HG03025 (cell line): ENCODE data around the gene C1QTNF6.

ENCODE experiments used
- ATAC-seq: cut with Tn5 transposase; IDR thresholded peaks from one replicate; pipeline ENCODE4 v1.9.1; 2021; ENCODE audit warnings: mild to moderate bottlenecking, moderate library complexity; ENCODE audit not compliant: unreplicated experiment, low FRiP score

C1QTNF6 gene

DNA sequence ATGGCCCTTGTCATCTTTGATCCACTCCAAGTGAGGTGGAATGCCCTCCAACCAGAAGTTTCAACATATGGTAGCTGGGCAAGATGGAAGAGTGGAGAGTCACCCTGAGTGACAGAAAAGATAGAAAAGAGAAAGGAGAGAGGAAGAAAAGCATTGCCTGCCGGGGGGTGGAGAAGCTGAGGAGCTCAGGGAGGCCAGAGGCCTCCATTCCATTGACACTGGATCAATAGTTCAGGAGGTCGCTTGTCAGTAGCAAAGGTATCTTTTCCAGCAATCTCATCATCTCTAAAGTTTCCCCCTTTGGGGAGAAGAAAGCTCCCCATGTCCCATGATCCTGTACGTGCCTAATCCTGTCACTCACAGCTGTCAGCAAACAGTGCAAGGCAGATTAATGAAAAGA, 6.7 kb upstream of the C1QTNF6 start:
- no peak for ATAC-seq

DNA sequence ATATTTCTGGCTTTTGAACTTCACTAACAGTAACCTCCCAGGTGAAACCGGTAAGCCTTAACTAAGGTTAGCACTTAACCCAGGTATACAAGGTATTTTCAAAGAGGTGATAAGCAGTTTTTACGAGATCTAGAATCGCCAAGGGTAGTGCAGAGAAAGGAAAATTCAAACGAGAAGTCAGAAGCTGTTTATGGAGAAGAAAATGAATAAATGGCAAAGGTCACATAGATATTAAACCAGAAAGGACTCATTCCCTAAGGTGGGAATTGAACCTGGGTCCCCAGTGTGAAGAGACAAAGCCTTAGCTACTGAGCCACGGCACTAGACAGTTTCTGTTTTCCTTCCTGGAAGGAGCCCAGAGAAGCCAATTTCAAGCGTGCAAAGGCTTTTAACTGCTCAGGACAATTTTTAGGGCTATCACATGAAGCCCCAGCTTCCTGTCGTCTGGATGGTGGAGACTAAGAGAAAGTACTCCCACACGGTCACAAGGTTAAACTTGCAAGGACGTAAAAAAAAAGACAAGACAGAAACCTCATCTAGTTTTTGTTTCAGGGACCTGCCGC, 5.7 kb upstream of the C1QTNF6 start:
- no peak for ATAC-seq

DNA sequence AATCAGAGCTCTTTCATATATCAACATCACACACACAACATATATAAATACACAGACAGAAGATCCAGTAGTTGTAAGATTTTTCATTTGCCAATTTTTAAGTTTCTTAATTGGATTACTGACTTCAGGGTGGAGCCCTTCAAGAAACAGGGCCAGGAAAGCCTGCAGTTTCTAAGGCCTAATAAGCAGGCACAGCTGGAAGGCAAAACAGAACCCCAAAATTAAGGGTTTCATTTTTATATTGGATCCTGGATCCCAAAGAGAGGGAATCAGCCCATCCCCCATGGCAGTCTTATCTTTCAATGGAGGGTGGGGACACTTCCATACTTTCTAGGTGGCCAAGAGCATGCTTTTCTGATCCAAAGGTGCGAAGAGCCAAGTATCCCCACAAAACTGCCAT, 4.7 kb upstream of the C1QTNF6 start:
- no peak for ATAC-seq

- no peak for ATAC-seq
Measured at GRCh38 chr22:37192204-37192603, 4.2 kb upstream of the C1QTNF6 start.

DNA sequence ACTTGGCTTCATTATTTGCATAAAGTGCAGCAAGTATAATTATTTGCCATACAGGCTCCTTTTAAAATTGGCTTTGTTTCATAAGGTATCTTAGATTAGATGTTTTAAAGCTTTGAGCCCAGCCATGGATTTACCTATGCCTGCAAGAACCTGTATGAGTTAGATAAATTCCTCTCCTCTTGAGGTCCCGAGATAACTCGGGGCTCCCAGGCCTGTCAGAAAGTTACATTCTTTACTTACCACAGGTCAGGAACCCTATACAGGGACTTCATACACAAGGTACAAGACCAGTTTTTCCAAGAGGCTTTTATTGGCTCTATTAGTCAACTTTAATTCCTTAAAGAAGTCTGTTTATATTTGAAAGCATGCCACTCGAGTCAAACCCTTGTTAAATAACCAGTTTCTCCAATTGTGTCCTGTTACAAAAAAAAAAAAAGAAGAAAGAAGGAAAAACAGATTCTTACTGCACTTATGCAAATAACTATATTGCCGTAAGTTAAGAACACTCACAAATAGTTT, 2.3 kb upstream of the C1QTNF6 start:
- ATAC-seq = no peak

- no peak for ATAC-seq
Measured at GRCh38 chr22:37188901-37189466, 937 bp upstream of the C1QTNF6 start.

DNA sequence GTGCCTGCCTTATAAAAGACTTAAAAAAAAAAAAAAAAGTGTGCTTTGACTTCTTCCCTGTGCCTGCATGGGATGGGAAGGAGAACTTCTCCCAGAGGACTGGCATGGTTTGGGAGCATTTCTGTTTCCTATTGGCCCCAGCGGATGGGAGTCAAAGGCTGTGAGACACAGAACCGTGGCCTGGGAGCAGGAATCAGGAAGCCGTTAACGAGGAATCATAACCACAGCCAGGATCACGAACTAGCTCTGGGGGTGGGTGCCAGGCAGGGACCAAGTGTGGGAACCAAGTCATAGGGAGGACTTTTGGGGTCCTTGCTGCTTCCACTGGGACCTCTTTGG, 526 bp downstream of the C1QTNF6 start:
- no peak for ATAC-seq

DNA sequence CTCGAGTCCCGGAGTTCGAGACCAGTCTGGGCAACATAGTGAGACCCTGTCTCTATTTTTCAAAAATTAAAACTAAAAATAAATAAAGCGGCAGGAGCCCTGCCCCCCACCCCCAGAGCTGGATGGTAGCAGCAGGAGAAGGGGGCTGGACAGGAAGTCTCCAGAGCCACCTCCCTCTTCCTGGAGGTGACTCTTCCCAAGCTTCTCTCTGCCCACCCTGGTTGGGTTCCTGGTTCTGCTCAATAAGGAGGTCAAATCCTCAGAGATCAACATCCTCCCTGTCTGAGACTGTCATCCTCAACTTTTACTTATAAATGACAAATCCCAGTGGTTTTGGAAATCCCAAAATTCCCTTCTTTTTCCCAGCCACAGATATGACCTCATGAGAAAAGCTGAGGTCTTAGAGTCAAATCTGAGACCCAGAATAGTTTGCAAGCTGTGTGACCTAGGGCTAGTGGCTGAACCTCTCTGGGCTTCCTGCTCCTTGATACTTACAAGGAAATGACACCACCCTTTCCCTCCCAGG, 987 bp downstream of the C1QTNF6 start:
- no peak for ATAC-seq

DNA sequence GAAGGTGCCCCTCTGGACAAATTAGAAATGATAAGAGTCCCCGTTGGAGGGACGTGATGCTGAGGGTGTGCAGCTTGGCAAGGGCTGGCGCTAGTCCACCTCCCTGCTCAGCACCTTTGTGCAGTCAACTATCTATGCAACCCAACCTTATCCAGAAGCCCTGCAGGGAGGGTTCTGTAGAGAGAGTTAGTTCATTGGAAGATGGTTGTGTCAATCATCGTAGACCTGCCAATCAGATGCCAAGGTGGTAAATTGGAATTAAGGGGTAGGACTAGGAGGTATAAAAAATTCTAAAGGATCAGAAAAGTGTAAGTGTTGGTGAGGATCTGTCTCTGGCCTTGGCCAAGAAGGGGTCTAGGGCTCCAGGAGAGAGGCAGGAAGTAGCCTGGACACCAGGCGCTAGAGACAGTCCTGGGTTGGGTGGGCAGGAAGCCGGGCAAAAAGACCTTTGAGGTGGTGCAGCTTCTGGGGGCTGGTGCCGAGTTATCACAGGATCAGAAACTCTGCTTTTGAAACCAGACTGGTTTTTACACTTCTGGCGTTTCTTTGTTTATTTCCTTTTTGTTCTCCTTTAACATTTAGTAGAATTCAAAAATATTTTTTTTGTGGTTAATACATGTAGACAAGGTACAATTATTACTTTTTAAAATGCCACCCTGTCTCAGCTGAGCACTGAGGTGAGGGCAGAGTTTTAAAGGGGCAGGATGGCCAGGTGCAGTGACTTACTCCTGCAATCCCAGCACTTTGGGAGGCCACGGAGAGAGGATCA, 1.6 kb downstream of the C1QTNF6 start:
- no peak for ATAC-seq

GRCh38 chr22:37185646-37186227, 2.3 kb downstream of the C1QTNF6 start:
- no peak for ATAC-seq

DNA sequence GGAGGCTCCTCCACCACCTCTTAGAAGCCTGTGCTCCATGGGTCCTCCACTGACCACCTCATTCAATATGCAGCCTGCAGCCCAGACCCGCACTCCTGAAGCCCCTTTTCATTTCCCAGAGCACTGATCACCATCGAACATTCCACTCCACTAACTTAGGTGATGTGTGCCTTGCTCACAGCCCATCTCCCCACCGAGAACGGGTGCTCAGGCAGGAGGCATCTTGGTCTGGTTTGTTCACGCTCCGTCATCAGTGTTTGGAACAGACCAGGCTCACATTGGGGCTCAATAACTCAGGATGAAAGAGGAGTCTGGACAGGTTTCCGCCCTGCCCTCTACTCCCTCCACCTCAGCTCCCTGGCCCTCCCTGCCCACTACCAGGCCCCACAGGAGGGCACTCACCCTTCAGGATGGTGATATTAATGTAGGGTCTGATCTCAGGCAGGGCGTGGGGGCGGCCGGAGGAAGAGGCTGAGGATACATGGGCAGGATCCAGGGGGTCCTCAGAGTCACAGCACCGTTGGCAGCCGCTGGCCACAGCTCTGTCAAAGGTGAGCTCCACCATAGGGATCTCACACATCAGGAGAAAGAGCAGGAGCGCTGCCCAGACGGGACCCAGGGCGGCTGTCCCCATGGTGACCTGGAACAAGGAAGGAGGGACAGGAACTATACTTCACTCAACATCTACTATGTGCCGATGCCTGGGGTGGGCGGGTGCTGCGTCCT, 3.1 kb downstream of the C1QTNF6 start:
- ATAC-seq = no peak

DNA sequence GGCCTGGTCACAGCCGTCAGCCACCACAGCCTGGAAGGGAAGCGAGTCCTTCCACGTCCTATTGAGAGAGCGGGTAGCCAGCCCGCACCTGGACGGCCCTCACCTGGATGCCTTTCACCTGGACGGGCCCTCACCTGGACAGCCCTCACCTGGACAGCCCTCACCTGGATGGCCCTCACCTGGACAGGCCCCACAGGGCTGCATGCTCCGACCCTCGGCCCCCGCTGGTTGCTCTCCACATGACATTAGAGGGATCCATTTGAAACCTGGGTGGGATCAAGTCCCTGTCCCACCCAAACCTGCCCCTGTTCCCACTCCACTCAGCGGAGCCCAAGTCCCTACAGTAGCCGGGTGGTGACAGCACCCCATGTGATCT, 3.7 kb downstream of the C1QTNF6 start:
- no peak for ATAC-seq

DNA sequence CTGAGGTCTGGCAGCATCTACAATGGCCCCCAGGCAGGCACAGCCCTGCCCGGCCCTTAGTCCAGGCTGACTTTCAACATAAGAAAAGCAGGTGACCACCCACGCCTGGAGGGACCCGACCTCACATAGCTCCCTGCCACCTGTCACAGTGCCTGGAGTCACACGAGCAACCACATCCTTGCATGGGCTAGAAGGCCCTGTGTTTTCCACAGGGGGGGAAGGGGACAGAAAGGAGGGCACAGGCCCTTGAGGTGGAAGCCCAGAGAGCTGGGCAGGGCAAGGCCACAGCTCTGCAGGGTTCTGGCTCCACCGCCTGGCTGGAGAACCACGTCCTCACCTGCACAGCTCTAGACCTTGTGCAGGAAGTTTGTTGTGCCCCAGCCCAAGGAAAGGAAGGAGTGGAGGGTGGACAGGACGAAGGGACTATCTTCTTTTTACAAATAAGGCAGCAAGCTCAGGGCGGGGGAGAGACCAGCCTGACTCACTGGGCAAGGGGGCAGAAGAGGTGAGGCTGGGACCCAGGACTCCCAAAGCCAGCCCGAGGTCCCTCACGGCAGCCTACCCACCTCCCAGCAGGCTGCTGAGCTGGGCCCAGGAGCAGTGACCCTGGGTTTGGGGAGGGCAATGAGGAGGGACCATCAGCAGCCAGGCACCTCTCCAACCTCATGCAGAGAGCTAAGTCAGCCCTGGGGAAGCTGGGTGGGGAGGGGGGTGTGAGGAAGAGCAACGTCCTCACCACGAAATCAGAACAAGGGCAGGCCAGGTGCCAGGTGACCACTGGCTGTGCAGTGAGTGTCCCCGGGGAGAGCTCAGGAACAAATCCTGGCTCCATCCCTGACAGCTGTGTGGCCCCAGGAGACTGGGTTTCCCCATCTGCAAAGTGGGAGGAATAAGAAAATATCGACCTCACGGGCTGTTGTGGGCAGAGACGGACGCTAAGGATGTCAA, 4.3 kb downstream of the C1QTNF6 start:
- no peak for ATAC-seq

DNA sequence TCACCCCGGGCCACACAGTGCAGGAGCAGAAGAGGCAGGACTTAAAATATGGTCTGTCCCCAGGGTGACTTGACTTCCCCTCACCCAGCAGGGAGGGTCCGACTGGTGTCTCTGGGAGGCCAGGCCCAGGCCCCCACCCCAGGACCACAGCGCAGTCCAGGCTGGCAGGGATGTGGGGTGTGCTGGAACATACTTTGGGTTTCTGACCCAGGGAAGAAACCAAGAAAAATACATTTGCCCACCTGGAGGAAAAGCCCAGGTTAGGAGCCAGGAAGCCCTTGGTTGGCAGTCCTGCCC, 5.2 kb downstream of the C1QTNF6 start:
- ATAC-seq = no peak

- ATAC-seq = no peak
Measured at GRCh38 chr22:37182101-37182948, 5.7 kb downstream of the C1QTNF6 start.

DNA sequence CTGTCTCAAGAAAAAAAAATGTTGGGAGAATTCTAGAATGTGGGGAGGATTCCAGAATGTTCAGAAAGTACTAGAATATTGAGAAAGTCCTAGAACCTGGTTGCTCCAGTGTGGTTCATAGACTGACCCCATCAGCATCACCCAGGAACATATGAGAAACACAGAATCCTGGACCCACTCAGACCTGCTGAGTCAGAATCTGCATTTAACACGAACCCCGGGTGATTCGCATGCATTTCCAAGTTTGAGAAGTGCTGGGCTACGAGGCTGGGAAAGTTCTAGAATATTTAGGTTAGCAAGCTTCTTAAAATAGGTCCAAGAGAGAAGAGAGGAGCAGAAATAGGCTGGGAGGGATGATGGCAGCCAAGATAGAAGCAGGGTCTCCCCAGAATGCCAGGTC, 6.4 kb downstream of the C1QTNF6 start:
- no peak for ATAC-seq

DNA sequence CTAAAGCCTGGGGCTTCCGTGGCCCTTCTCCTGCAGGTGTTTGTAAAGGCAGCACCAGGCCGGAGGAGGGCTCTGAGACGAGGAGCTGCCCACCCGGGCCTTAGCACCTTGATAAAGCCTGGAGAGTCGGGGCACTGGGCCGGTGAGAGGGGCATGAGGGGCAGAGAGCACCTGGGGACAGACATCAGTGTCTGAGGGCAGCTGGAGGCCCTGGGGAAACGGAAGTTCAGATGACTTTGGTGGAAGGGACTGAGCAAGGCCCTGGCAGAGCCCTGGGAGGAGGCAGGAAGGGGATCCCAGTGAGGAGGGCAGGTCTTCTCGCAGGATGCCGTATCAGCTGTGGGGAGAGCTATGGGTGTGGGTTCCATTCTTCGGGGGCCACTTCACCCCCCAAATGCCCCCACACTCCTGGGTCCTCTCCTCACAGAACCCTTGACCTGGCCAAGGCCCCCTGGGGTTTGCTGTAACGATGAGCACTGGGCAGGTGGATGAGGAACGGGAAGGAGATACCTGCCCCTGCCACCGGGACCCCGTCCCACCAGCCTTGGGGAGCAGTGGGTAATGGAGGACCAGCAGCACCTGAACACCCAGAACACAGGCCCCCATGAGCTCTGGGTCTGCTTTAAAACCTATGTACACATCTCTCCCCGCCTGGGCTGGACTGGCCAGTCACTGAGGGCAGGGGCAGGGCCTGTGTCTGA, 7.4 kb downstream of the C1QTNF6 start:
- no peak for ATAC-seq

- no peak for ATAC-seq
Measured at GRCh38 chr22:37179622-37180420, 8.2 kb downstream of the C1QTNF6 start.
